KG1 (cell line): ENCODE data around the gene ROR2.
"Not testable (repeated sequence)": the region's sequence is repeated elsewhere in the genome, so short reads cannot be mapped to it uniquely, and the experiment has no call there.

Source experiments
- DNase-seq: peaks from one replicate; lab custom pipeline; 2025; lab: John Stamatoyannopoulos, UW

ROR2 gene

GRCh38 chr9:91571036-91571435 is 379.0 kb downstream of the ROR2 start:
- no peak for DNase-seq

- DNase-seq, result no peak
Measured at GRCh38 chr9:91567642-91568274, 382.3 kb downstream of the ROR2 start.

GRCh38 chr9:91564081-91564670 is 385.9 kb downstream of the ROR2 start:
- no peak for DNase-seq

GRCh38 chr9:91562416-91562815 is 387.6 kb downstream of the ROR2 start:
- DNase-seq, result no peak

GRCh38 chr9:91560301-91560700 is 389.7 kb downstream of the ROR2 start:
- no peak for DNase-seq

GRCh38 chr9:91558879-91559278 is 391.1 kb downstream of the ROR2 start:
- no peak for DNase-seq

- no peak for DNase-seq
Measured at GRCh38 chr9:91558395-91558794, 391.6 kb downstream of the ROR2 start.

GRCh38 chr9:91557327-91557726 is 392.7 kb downstream of the ROR2 start:
- no peak for DNase-seq

GRCh38 chr9:91555132-91555531 is 394.9 kb downstream of the ROR2 start:
- no peak for DNase-seq

- no peak for DNase-seq
Measured at GRCh38 chr9:91549177-91549576, 400.9 kb downstream of the ROR2 start.

GRCh38 chr9:91547081-91547480 is 402.9 kb downstream of the ROR2 start:
- no peak for DNase-seq

GRCh38 chr9:91546574-91546973 is 403.5 kb downstream of the ROR2 start:
- no peak for DNase-seq

GRCh38 chr9:91541734-91542133 is 408.3 kb downstream of the ROR2 start:
- no peak for DNase-seq

GRCh38 chr9:91540506-91540905 is 409.5 kb downstream of the ROR2 start:
- DNase-seq, result not testable (repeated sequence)

- DNase-seq, result no peak
Measured at GRCh38 chr9:91536211-91536691, 413.8 kb downstream of the ROR2 start.

GRCh38 chr9:91534374-91534773 is 415.7 kb downstream of the ROR2 start:
- no peak for DNase-seq

- DNase-seq, result no peak
Measured at GRCh38 chr9:91533382-91533781, 416.6 kb downstream of the ROR2 start.

- DNase-seq, result no peak
Measured at GRCh38 chr9:91532325-91532724, 417.7 kb downstream of the ROR2 start.

GRCh38 chr9:91530829-91531228 is 419.2 kb downstream of the ROR2 start:
- no peak for DNase-seq

GRCh38 chr9:91522481-91522880 is 427.5 kb downstream of the ROR2 start:
- DNase-seq, result no peak

- DNase-seq, result no peak
Measured at GRCh38 chr9:91519520-91520277, 430.3 kb downstream of the ROR2 start.

- no peak for DNase-seq
Measured at GRCh38 chr9:91518462-91518861, 431.6 kb downstream of the ROR2 start.

GRCh38 chr9:91517801-91518200 is 432.2 kb downstream of the ROR2 start:
- DNase-seq, result no peak
